ENCODE results near the gene CDKN2C.
"Not testable (repeated sequence)": the region's sequence is repeated elsewhere in the genome, so short reads cannot be mapped to it uniquely, and the experiment has no call there.

Gene CDKN2C

GRCh38 chr1:51000651-51001050 is 30.6 kb downstream of the CDKN2C start:
- CTCF ChIA-PET, result no interaction called here
- no peak for DNase-seq

GRCh38 chr1:51002516-51002915 is 32.5 kb downstream of the CDKN2C start:
- H3K36me3 Mint-ChIP-seq, result no peaks in the 10 kb centered on the region
- CTCF ChIA-PET, result no interaction called here
- no peak overlapping the region for H3K4me3 Mint-ChIP-seq
- H3K4me1 Mint-ChIP-seq, result no peaks in the 10 kb centered on the region
- H3K9me3 Mint-ChIP-seq, result no peaks in the 10 kb centered on the region
- H3K27me3 Mint-ChIP-seq, result peaks cover 13% of the 10 kb centered on the region
- no peak for DNase-seq
- no peak overlapping the region for H3K27ac Mint-ChIP-seq

More at GRCh38 chr1:51000651-51001050, 30.6 kb downstream of the CDKN2C start:
- Mint-ChIP-seq H3K9me3 (no peaks in the 10 kb centered on the region), H3K27me3 (peaks cover 15% of the 10 kb centered on the region), H3K4me1 (no peaks in the 10 kb centered on the region), H3K27ac (no peak overlapping the region), H3K4me3 (no peak overlapping the region), H3K36me3 (no peaks in the 10 kb centered on the region)

DNA sequence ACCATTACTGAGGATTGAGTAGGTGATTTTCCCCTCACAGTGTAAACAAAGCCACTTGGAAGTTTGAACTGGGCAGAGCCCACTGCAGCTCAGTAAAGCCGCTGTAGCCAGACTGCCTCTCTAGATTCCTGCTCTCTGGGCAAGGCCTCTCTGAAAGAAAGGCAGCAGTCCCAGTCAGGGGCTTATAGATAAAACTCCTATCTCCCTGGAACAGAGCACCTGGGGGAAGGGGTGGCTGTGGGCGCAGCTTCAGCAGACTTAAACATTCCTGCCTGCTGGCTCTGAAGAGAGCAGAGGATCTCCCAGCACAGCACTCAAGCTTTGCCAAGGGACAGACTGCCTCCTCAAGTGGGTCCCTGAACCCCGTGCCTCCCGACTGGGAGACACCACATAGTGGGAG is 35.5 kb downstream of the CDKN2C start:
- H3K27ac Mint-ChIP-seq, H3K4me1 Mint-ChIP-seq, CTCF ChIA-PET, H3K36me3 Mint-ChIP-seq, H3K9me3 Mint-ChIP-seq, H3K4me3 Mint-ChIP-seq, DNase-seq: not testable (repeated sequence)
- H3K27me3 Mint-ChIP-seq, result peaks cover 17% of the 10 kb centered on the region

DNA sequence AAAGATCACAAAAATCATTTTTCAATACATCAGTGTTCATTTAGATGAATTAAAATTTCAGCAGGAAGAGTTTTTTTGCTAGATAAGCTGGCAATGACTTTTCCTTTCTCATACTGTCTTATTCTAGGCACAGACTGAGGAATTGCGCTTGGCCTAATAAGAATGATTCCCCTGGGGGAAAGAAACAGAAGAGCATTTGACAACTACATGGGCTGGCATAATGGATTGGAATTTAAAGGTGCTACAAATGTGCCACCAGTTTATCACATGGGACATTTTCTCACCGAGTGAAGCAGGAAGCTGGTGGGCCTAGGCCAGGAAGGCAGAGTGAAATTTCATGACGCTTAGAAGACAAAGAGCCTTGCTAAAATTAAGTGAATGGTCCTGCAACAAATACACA is 39.3 kb downstream of the CDKN2C start:
- no peaks in the 10 kb centered on the region for H3K9me3 Mint-ChIP-seq
- no peaks in the 10 kb centered on the region for H3K4me1 Mint-ChIP-seq
- H3K27ac Mint-ChIP-seq, result no peak overlapping the region
- no peaks in the 10 kb centered on the region for H3K36me3 Mint-ChIP-seq
- peaks cover 17% of the 10 kb centered on the region for H3K27me3 Mint-ChIP-seq
- CTCF ChIA-PET, result no interaction called here
- no peak for DNase-seq
- H3K4me3 Mint-ChIP-seq, result no peak overlapping the region

- H3K36me3 Mint-ChIP-seq, result no peaks in the 10 kb centered on the region
- no peak for DNase-seq
- H3K4me3 Mint-ChIP-seq, result no peak overlapping the region
- CTCF ChIA-PET, result no interaction called here
- no peaks in the 10 kb centered on the region for H3K4me1 Mint-ChIP-seq
- H3K9me3 Mint-ChIP-seq, result no peaks in the 10 kb centered on the region
- H3K27me3 Mint-ChIP-seq, result peaks cover 3% of the 10 kb centered on the region
- H3K27ac Mint-ChIP-seq, result no peak overlapping the region
Measured at GRCh38 chr1:51014878-51015277, 44.8 kb downstream of the CDKN2C start.

- DNase-seq, result no peak
- Mint-ChIP-seq H3K4me3 (no peak overlapping the region), H3K4me1 (no peaks in the 10 kb centered on the region), H3K27me3 (peaks cover 7% of the 10 kb centered on the region), H3K9me3 (no peaks in the 10 kb centered on the region), H3K36me3 (no peaks in the 10 kb centered on the region), H3K27ac (no peak overlapping the region)
- CTCF ChIA-PET, result no interaction called here
Measured at GRCh38 chr1:51019811-51020210, 49.8 kb downstream of the CDKN2C start.
